ENCODE data around the gene TMF1.

Gene TMF1

DNA sequence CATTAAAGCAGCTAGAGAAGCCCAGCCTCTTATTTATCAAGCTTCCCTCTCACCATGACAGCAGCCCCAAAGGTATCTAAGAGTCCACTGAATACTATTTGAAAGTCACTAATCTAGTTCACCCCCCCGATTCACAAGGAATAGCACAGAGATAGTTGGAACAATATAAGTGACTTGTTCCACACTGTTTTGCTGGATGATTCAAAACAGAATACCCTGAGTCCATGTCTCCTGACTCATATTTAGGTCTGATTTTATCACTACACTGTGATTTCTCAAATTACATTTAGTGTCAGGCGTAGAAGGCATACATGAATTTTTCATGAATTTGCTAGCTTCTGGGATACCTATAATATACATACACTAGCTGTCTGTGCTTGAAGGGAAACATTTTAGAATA, 20.0 kb downstream of the TMF1 start:
- TF ChIP-seq, protein P1, sequence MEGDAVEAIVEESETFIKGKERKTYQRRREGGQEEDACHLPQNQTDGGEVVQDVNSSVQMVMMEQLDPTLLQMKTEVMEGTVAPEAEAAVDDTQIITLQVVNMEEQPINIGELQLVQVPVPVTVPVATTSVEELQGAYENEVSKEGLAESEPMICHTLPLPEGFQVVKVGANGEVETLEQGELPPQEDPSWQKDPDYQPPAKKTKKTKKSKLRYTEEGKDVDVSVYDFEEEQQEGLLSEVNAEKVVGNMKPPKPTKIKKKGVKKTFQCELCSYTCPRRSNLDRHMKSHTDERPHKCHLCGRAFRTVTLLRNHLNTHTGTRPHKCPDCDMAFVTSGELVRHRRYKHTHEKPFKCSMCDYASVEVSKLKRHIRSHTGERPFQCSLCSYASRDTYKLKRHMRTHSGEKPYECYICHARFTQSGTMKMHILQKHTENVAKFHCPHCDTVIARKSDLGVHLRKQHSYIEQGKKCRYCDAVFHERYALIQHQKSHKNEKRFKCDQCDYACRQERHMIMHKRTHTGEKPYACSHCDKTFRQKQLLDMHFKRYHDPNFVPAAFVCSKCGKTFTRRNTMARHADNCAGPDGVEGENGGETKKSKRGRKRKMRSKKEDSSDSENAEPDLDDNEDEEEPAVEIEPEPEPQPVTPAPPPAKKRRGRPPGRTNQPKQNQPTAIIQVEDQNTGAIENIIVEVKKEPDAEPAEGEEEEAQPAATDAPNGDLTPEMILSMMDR (IDR thresholded peaks at IDR 0.05; ENCODE audit: low read depth, low read length, missing control alignments), result no peak

DNA sequence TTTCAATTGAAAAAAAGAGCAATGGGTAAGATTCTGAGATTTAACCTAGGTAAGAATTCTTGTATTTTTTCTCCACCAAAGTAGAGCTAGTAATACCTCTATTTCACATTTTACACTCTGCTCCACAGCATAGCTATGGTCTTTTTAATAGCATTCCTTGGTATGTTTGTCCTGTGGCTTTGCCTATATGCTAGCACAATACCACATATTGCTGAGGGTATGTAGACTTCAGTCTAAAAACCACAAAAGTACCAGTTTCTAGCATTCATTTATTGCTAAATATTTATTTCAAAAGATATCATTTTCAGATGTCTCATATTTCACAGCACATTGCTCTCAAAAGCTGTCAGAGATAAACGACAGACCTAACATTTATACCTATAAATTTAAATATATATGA, 20.5 kb downstream of the TMF1 start:
- Histone ChIP-seq H3K27me3 (replicated peaks) (no peaks in the 10 kb centered on the region), H3K27ac (peak overlapping the region; percentile 77), H3K4me3 (ENCODE audit: low read depth, low read length) (no peak overlapping the region), H3K36me3 (replicated peaks) (peaks cover 51% of the 10 kb centered on the region)
- in situ Hi-C loops (cut with HindIII; ENCODE audit: low pct_ligation_motif_present, low sequenced_read_pairs), result no loop called here
- DNase-seq, result no peak
- TF ChIP-seq, protein P1 (IDR thresholded peaks at IDR 0.05; ENCODE audit: low read depth, low read length, missing control alignments), result no peak

More for the DNA sequence above, 20.0 kb downstream of the TMF1 start:
- in situ Hi-C loops (cut with HindIII; ENCODE audit: low pct_ligation_motif_present, low sequenced_read_pairs), result no loop called here
- no peak overlapping the region for H3K4me3 ChIP-seq (ENCODE audit: low read depth, low read length)
- peak overlapping the region; percentile 77 for H3K27ac ChIP-seq
- peak; percentile 72 for DNase-seq
- H3K27me3 ChIP-seq (replicated peaks), result no peaks in the 10 kb centered on the region
- peaks cover 48% of the 10 kb centered on the region for H3K36me3 ChIP-seq (replicated peaks)

DNA sequence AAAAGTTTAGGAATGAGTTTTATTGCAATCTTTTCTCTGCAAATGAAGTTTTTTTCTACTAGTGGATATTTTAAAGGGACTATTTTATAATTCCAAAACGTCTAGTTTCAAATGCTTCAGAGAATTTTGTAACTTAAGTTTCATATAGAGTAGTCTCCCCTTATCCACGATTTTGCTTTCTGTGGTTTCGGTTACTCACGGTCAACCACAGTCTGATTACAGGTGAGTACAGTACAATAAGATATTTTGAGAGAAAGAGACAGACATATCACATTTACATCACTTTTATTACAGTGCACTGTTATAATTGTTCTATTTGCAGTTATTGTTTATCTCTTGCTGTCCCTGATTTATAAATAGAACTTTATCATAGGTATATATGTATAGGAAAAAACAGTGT, 31.3 kb downstream of the TMF1 start:
- in situ Hi-C loops (cut with HindIII; ENCODE audit: low pct_ligation_motif_present, low sequenced_read_pairs), result no loop called here
- Histone ChIP-seq H3K36me3 (replicated peaks) (peaks cover 21% of the 10 kb centered on the region), H3K27ac (no peak overlapping the region), H3K27me3 (replicated peaks) (no peaks in the 10 kb centered on the region), H3K4me3 (ENCODE audit: low read depth, low read length) (no peak overlapping the region)
- TF ChIP-seq, protein P1 (IDR thresholded peaks at IDR 0.05; ENCODE audit: low read depth, low read length, missing control alignments), result no peak
- DNase-seq, result no peak

DNA sequence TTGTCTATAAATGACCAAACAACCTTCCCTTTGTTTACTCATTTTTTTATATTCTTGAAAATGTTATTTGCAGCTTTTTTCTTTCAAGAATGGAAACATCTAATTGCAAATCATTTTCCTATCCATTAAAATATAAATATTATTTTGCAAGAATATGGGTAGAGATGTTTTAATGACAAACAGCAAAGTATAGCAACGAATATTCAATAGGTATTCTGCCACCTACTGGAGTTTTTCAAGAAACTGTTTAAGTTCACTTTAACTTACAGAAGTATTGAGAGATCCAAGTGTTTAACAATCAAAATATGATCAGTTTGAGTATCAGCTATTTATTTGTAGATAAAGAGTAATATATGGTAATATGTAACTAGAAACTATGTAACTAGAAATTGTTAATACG, 31.7 kb downstream of the TMF1 start:
- no peak for DNase-seq
- TF ChIP-seq, protein P1 (IDR thresholded peaks at IDR 0.05; ENCODE audit: low read depth, low read length, missing control alignments), result peak; percentile 14
- no peak overlapping the region for H3K27ac ChIP-seq
- in situ Hi-C loops (cut with HindIII; ENCODE audit: low pct_ligation_motif_present, low sequenced_read_pairs), result no loop called here
- no peak overlapping the region for H3K4me3 ChIP-seq (ENCODE audit: low read depth, low read length)
- no peaks in the 10 kb centered on the region for H3K27me3 ChIP-seq (replicated peaks)
- peaks cover 17% of the 10 kb centered on the region for H3K36me3 ChIP-seq (replicated peaks)

DNA sequence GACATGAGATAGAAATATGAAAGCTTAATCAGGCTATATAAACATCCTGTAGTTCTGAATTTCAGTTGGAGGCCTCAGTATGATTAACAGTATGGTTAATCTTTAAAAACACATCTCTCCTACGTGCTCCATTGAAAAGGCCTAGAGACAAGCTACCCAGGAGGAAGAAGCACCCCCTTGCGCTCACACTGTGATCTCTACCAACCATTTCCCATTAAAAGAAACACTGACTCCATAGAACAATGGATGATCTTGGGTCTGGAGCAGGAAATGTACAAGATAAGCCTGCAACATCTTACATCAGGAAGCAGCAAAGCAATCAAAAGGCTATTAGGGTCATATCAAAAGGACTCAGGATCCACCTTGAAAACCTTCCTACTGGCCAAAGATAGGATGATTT, 35.2 kb downstream of the TMF1 start:
- Histone ChIP-seq H3K27me3 (replicated peaks) (no peaks in the 10 kb centered on the region), H3K36me3 (replicated peaks) (peaks cover 4% of the 10 kb centered on the region), H3K27ac (no peak overlapping the region), H3K4me3 (ENCODE audit: low read depth, low read length) (no peak overlapping the region)
- TF ChIP-seq, protein P1 (IDR thresholded peaks at IDR 0.05; ENCODE audit: low read depth, low read length, missing control alignments), result no peak
- in situ Hi-C loops (cut with HindIII; ENCODE audit: low pct_ligation_motif_present, low sequenced_read_pairs), result no loop called here
- no peak for DNase-seq

DNA sequence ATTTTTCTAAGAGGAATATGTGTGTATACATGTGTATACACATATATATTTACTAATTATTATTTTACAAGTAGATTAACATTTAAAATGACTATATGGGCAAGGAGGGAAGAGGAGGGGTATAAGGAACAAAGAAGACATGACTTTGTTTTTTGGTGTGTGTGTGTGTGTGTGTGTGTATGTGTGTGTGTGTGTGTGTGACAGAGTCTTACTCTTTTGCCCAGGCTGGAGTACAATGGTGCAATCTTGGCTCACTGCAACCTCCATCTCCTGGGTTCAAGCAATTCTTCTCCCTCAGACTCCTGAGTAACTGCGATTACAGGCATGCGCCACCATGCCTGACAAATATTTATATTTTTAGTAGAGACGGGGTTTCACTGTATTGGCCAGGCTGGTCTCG, 36.0 kb downstream of the TMF1 start:
- DNase-seq, result no peak

More for the DNA sequence above, 36.0 kb downstream of the TMF1 start:
- H3K36me3 ChIP-seq (replicated peaks), result peaks cover 3% of the 10 kb centered on the region
- H3K4me3 ChIP-seq (ENCODE audit: low read depth, low read length), result no peak overlapping the region
- TF ChIP-seq, protein P1 (IDR thresholded peaks at IDR 0.05; ENCODE audit: low read depth, low read length, missing control alignments), result no peak
- H3K27me3 ChIP-seq (replicated peaks), result no peaks in the 10 kb centered on the region
- H3K27ac ChIP-seq, result no peak overlapping the region
- in situ Hi-C loops (cut with HindIII; ENCODE audit: low pct_ligation_motif_present, low sequenced_read_pairs), result no loop called here

Measured in brain microvascular endothelial cell (primary cell).